ENCODE results near the gene PHF21A.

Gene PHF21A

GRCh38 chr11:46006418-46007070, 114.7 kb downstream of the PHF21A start:
- H3K27ac ChIP-seq (ENCODE audit: low read depth, low read length) = no peak overlapping the region
- no peaks in the 10 kb centered on the region for H3K36me3 ChIP-seq (ENCODE audit: control insufficient read depth, insufficient read depth, low read length)
- peaks cover 23% of the 10 kb centered on the region for H3K4me1 ChIP-seq (ENCODE audit: control insufficient read depth, insufficient read depth, low read length)
- H3K27me3 ChIP-seq (ENCODE audit: control insufficient read depth, insufficient read depth, low read length) = no peaks in the 10 kb centered on the region
- H3K9ac ChIP-seq (ENCODE audit: low read length) = no peak overlapping the region
- no peak overlapping the region for H3K4me3 ChIP-seq (ENCODE audit: low read depth, low read length)
- H3K9me3 ChIP-seq (ENCODE audit: control insufficient read depth, insufficient read depth, low read depth, low read length) = no peaks in the 10 kb centered on the region

GRCh38 chr11:46003572-46003971, 117.7 kb downstream of the PHF21A start:
- Histone ChIP-seq H3K9ac (ENCODE audit: low read length) (no peak overlapping the region), H3K4me1 (ENCODE audit: control insufficient read depth, insufficient read depth, low read length) (peaks cover 41% of the 10 kb centered on the region), H3K9me3 (ENCODE audit: control insufficient read depth, insufficient read depth, low read depth, low read length) (no peaks in the 10 kb centered on the region), H3K4me3 (ENCODE audit: low read depth, low read length) (no peak overlapping the region), H3K27ac (ENCODE audit: low read depth, low read length) (no peak overlapping the region), H3K36me3 (ENCODE audit: control insufficient read depth, insufficient read depth, low read length) (no peaks in the 10 kb centered on the region), H3K27me3 (ENCODE audit: control insufficient read depth, insufficient read depth, low read length) (no peaks in the 10 kb centered on the region)

- Histone ChIP-seq H3K9ac (ENCODE audit: low read length) (no peak overlapping the region), H3K36me3 (ENCODE audit: control insufficient read depth, insufficient read depth, low read length) (no peaks in the 10 kb centered on the region), H3K9me3 (ENCODE audit: control insufficient read depth, insufficient read depth, low read depth, low read length) (no peaks in the 10 kb centered on the region), H3K4me3 (ENCODE audit: low read depth, low read length) (no peak overlapping the region), H3K27me3 (ENCODE audit: control insufficient read depth, insufficient read depth, low read length) (no peaks in the 10 kb centered on the region), H3K27ac (ENCODE audit: low read depth, low read length) (peak overlapping the region; percentile 72), H3K4me1 (ENCODE audit: control insufficient read depth, insufficient read depth, low read length) (peaks cover 51% of the 10 kb centered on the region)
These were observed 119.1 kb downstream of the PHF21A start for GRCh38 chr11:46002189-46002588.

GRCh38 chr11:46001448-46001914, 119.8 kb downstream of the PHF21A start:
- Histone ChIP-seq H3K27ac (ENCODE audit: low read depth, low read length) (peak overlapping the region; percentile 80), H3K9me3 (ENCODE audit: control insufficient read depth, insufficient read depth, low read depth, low read length) (no peaks in the 10 kb centered on the region), H3K9ac (ENCODE audit: low read length) (peak overlapping the region; percentile 43), H3K4me3 (ENCODE audit: low read depth, low read length) (peak overlapping the region; percentile 32), H3K36me3 (ENCODE audit: control insufficient read depth, insufficient read depth, low read length) (no peaks in the 10 kb centered on the region), H3K4me1 (ENCODE audit: control insufficient read depth, insufficient read depth, low read length) (peaks cover 54% of the 10 kb centered on the region), H3K27me3 (ENCODE audit: control insufficient read depth, insufficient read depth, low read length) (no peaks in the 10 kb centered on the region)

GRCh38 chr11:45997599-45997998, 123.7 kb downstream of the PHF21A start:
- H3K9me3 ChIP-seq (ENCODE audit: control insufficient read depth, insufficient read depth, low read depth, low read length) = no peaks in the 10 kb centered on the region
- H3K36me3 ChIP-seq (ENCODE audit: control insufficient read depth, insufficient read depth, low read length) = no peaks in the 10 kb centered on the region
- H3K9ac ChIP-seq (ENCODE audit: low read length) = no peak overlapping the region
- H3K27me3 ChIP-seq (ENCODE audit: control insufficient read depth, insufficient read depth, low read length) = no peaks in the 10 kb centered on the region
- peaks cover 75% of the 10 kb centered on the region for H3K4me1 ChIP-seq (ENCODE audit: control insufficient read depth, insufficient read depth, low read length)
- H3K27ac ChIP-seq (ENCODE audit: low read depth, low read length) = no peak overlapping the region
- H3K4me3 ChIP-seq (ENCODE audit: low read depth, low read length) = no peak overlapping the region

GRCh38 chr11:45995342-45995734, 125.9 kb downstream of the PHF21A start:
- Histone ChIP-seq H3K9me3 (ENCODE audit: control insufficient read depth, insufficient read depth, low read depth, low read length) (no peaks in the 10 kb centered on the region), H3K27me3 (ENCODE audit: control insufficient read depth, insufficient read depth, low read length) (no peaks in the 10 kb centered on the region), H3K9ac (ENCODE audit: low read length) (no peak overlapping the region), H3K27ac (ENCODE audit: low read depth, low read length) (no peak overlapping the region), H3K4me1 (ENCODE audit: control insufficient read depth, insufficient read depth, low read length) (peaks cover 56% of the 10 kb centered on the region), H3K4me3 (ENCODE audit: low read depth, low read length) (no peak overlapping the region), H3K36me3 (ENCODE audit: control insufficient read depth, insufficient read depth, low read length) (no peaks in the 10 kb centered on the region)

- Histone ChIP-seq H3K9me3 (ENCODE audit: control insufficient read depth, insufficient read depth, low read depth, low read length) (no peaks in the 10 kb centered on the region), H3K27ac (ENCODE audit: low read depth, low read length) (peak overlapping the region; percentile 27; the same call in 1 of the 2 replicates), H3K4me3 (ENCODE audit: low read depth, low read length) (no peak overlapping the region), H3K36me3 (ENCODE audit: control insufficient read depth, insufficient read depth, low read length) (no peaks in the 10 kb centered on the region), H3K4me1 (ENCODE audit: control insufficient read depth, insufficient read depth, low read length) (peaks cover 49% of the 10 kb centered on the region), H3K9ac (ENCODE audit: low read length) (peak overlapping the region; percentile 10), H3K27me3 (ENCODE audit: control insufficient read depth, insufficient read depth, low read length) (no peaks in the 10 kb centered on the region)
These were observed 126.6 kb downstream of the PHF21A start for GRCh38 chr11:45994371-45995341.

- Histone ChIP-seq H3K36me3 (ENCODE audit: control insufficient read depth, insufficient read depth, low read length) (no peaks in the 10 kb centered on the region), H3K27me3 (ENCODE audit: control insufficient read depth, insufficient read depth, low read length) (no peaks in the 10 kb centered on the region), H3K4me3 (ENCODE audit: low read depth, low read length) (no peak overlapping the region), H3K9ac (ENCODE audit: low read length) (no peak overlapping the region), H3K4me1 (ENCODE audit: control insufficient read depth, insufficient read depth, low read length) (peaks cover 47% of the 10 kb centered on the region), H3K27ac (ENCODE audit: low read depth, low read length) (no peak overlapping the region), H3K9me3 (ENCODE audit: control insufficient read depth, insufficient read depth, low read depth, low read length) (no peaks in the 10 kb centered on the region)
These were observed 127.7 kb downstream of the PHF21A start for GRCh38 chr11:45993531-45994001.

- Histone ChIP-seq H3K27ac (ENCODE audit: low read depth, low read length) (no peak overlapping the region), H3K4me3 (ENCODE audit: low read depth, low read length) (no peak overlapping the region), H3K9ac (ENCODE audit: low read length) (no peak overlapping the region)
These were observed 132.3 kb downstream of the PHF21A start for GRCh38 chr11:45988921-45989320.

GRCh38 chr11:45985212-45985611, 136.0 kb downstream of the PHF21A start:
- Histone ChIP-seq H3K27me3 (ENCODE audit: control insufficient read depth, insufficient read depth, low read length) (no peaks in the 10 kb centered on the region), H3K9me3 (ENCODE audit: control insufficient read depth, insufficient read depth, low read depth, low read length) (no peaks in the 10 kb centered on the region), H3K27ac (ENCODE audit: low read depth, low read length) (no peak overlapping the region; the same call in 1 of the 2 replicates), H3K4me3 (ENCODE audit: low read depth, low read length) (no peak overlapping the region), H3K4me1 (ENCODE audit: control insufficient read depth, insufficient read depth, low read length) (peaks cover 22% of the 10 kb centered on the region), H3K9ac (ENCODE audit: low read length) (no peak overlapping the region), H3K36me3 (ENCODE audit: control insufficient read depth, insufficient read depth, low read length) (no peaks in the 10 kb centered on the region)

More at GRCh38 chr11:45988921-45989320, 132.3 kb downstream of the PHF21A start:
- Histone ChIP-seq H3K27me3 (ENCODE audit: control insufficient read depth, insufficient read depth, low read length) (no peaks in the 10 kb centered on the region), H3K36me3 (ENCODE audit: control insufficient read depth, insufficient read depth, low read length) (no peaks in the 10 kb centered on the region), H3K4me1 (ENCODE audit: control insufficient read depth, insufficient read depth, low read length) (peaks cover 16% of the 10 kb centered on the region), H3K9me3 (ENCODE audit: control insufficient read depth, insufficient read depth, low read depth, low read length) (no peaks in the 10 kb centered on the region)

GRCh38 chr11:45984192-45984591, 137.1 kb downstream of the PHF21A start:
- no peak overlapping the region for H3K4me3 ChIP-seq (ENCODE audit: low read depth, low read length)
- no peak overlapping the region for H3K9ac ChIP-seq (ENCODE audit: low read length)
- peaks cover 22% of the 10 kb centered on the region for H3K4me1 ChIP-seq (ENCODE audit: control insufficient read depth, insufficient read depth, low read length)
- no peak overlapping the region for H3K27ac ChIP-seq (ENCODE audit: low read depth, low read length)
- H3K27me3 ChIP-seq (ENCODE audit: control insufficient read depth, insufficient read depth, low read length) = no peaks in the 10 kb centered on the region
- peaks cover 5% of the 10 kb centered on the region; the same call in 1 of the 2 replicates for H3K36me3 ChIP-seq (ENCODE audit: control insufficient read depth, insufficient read depth, low read length)
- H3K9me3 ChIP-seq (ENCODE audit: control insufficient read depth, insufficient read depth, low read depth, low read length) = no peaks in the 10 kb centered on the region
